ENCODE measurements around the gene RETREG1.
"Not testable (repeated sequence)": the region's sequence is repeated elsewhere in the genome, so short reads cannot be mapped to it uniquely, and the experiment has no call there.

DNA sequence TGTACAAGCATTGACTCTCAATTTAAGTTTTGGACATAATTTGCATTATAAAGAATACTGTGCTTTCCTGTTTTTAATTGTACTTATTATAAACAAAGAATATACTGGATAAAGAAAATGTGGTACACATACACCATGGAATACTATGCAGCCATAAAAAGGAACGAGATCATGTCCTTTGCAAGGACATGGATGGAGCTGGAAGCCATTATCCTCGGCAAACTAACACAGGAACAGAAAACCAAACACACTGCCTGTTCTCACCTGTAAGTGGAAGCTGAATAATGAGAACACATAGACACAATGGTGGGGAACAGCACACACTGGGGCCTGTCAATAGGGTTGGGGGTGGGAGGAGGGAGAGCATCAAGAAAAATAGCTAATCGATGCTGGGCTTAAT lies 140.4 kb downstream of the RETREG1 start:
- TF ChIP-seq CTCF, POLR2A (IDR thresholded peaks at IDR 0.05): not testable (repeated sequence)
